Measurements from ENCODE around the gene MAPRE2. TPM values are rescaled to one million over a fixed set of nuclear protein-coding genes. Genes with fewer than 3 reads are reported as not detected.

The MAPRE2 gene
- total RNA-seq, 1 experiment from 2014 or later = 2.8 TPM

GRCh38 chr18:35137632-35138031, 96.4 kb downstream of the MAPRE2 start:
- H3K79me2 ChIP-seq (ENCODE audit: low read length) = no peaks in the 10 kb centered on the region
- no peak for TF ChIP-seq EZH2phosphoT487 (IDR thresholded peaks at IDR 0.05; ENCODE audit: borderline replicate concordance, low read length)
- no peak for TF ChIP-seq CTCF (conservative IDR thresholded peaks at IDR 0.05; ENCODE audit: low read depth, low read length)
- TF ChIP-seq EZH2 (IDR thresholded peaks at IDR 0.05; ENCODE audit: low read length, unreplicated experiment) = no peak
- H3K27me3 ChIP-seq (ENCODE audit: low read length) = no peaks in the 10 kb centered on the region
- no peaks in the 10 kb centered on the region for H3F3A ChIP-seq (ENCODE audit: low read length, unreplicated experiment)
- intact Hi-C loops (cut with micrococcal nuclease) = no loop called here
- ChIA-PET CTCF (no interaction called here), POLR2A (ENCODE audit: unreplicated experiment) (no interaction called here)
- no peak for ATAC-seq
- H3K9me3 ChIP-seq (ENCODE audit: low read length) = no peaks in the 10 kb centered on the region
- H3K9ac ChIP-seq (ENCODE audit: low read length) = no peak overlapping the region
- no peaks in the 10 kb centered on the region for H3K9me2 ChIP-seq (replicated peaks; ENCODE audit: low read length)
- H2AFZ ChIP-seq (ENCODE audit: low read length) = no peak overlapping the region
- H3K4me2 ChIP-seq (ENCODE audit: low read length) = no peak overlapping the region
- DNase-seq = no peak
- BruUV-seq (replicated peaks) = no TSS peak
- no peak overlapping the region for H3K27ac ChIP-seq (ENCODE audit: low read length)
- no peaks in the 10 kb centered on the region for H4K20me1 ChIP-seq (ENCODE audit: low read length)
- no peak overlapping the region for H3K4me3 ChIP-seq (ENCODE audit: low read length)
- H3K4me1 ChIP-seq (ENCODE audit: insufficient read depth, low read length) = no peaks in the 10 kb centered on the region
- H3K36me3 ChIP-seq (ENCODE audit: low read depth, low read length) = no peaks in the 10 kb centered on the region

GRCh38 chr18:35138773-35139172, 97.6 kb downstream of the MAPRE2 start:
- no peak overlapping the region for H3K27ac ChIP-seq (ENCODE audit: low read length)
- POLR2A ChIA-PET (ENCODE audit: unreplicated experiment) = no interaction called here
- no peak overlapping the region for H3K4me3 ChIP-seq (ENCODE audit: low read length)
- H3K4me1 ChIP-seq (ENCODE audit: insufficient read depth, low read length) = no peaks in the 10 kb centered on the region
- intact Hi-C loops (cut with micrococcal nuclease) = no loop called here
- no TSS peak for BruUV-seq (replicated peaks)
- CTCF ChIA-PET = no interaction called here
- DNase-seq (no peak), ATAC-seq (no peak)
- no peak overlapping the region for H3K4me2 ChIP-seq (ENCODE audit: low read length)
- TF ChIP-seq EZH2 (IDR thresholded peaks at IDR 0.05; ENCODE audit: low read length, unreplicated experiment) (no peak), EZH2phosphoT487 (IDR thresholded peaks at IDR 0.05; ENCODE audit: borderline replicate concordance, low read length) (no peak), CTCF (conservative IDR thresholded peaks at IDR 0.05; ENCODE audit: low read depth, low read length) (no peak)
- H3K9me2 ChIP-seq (replicated peaks; ENCODE audit: low read length) = no peaks in the 10 kb centered on the region
- no peaks in the 10 kb centered on the region for H3K79me2 ChIP-seq (ENCODE audit: low read length)
- H3K9ac ChIP-seq (ENCODE audit: low read length) = no peak overlapping the region
- H3F3A ChIP-seq (ENCODE audit: low read length, unreplicated experiment) = no peaks in the 10 kb centered on the region
- H2AFZ ChIP-seq (ENCODE audit: low read length) = no peak overlapping the region
- no peaks in the 10 kb centered on the region for H4K20me1 ChIP-seq (ENCODE audit: low read length)
- H3K27me3 ChIP-seq (ENCODE audit: low read length) = no peaks in the 10 kb centered on the region
- H3K36me3 ChIP-seq (ENCODE audit: low read depth, low read length) = no peaks in the 10 kb centered on the region
- no peaks in the 10 kb centered on the region for H3K9me3 ChIP-seq (ENCODE audit: low read length)

GRCh38 chr18:35139517-35139916, 98.3 kb downstream of the MAPRE2 start:
- ChIA-PET CTCF (no interaction called here), POLR2A (ENCODE audit: unreplicated experiment) (no interaction called here)
- Histone ChIP-seq H3K27ac (ENCODE audit: low read length) (no peak overlapping the region), H3K27me3 (ENCODE audit: low read length) (no peaks in the 10 kb centered on the region), H2AFZ (ENCODE audit: low read length) (no peak overlapping the region), H3K36me3 (ENCODE audit: low read depth, low read length) (no peaks in the 10 kb centered on the region), H3K4me1 (ENCODE audit: insufficient read depth, low read length) (no peaks in the 10 kb centered on the region), H3F3A (ENCODE audit: low read length, unreplicated experiment) (no peaks in the 10 kb centered on the region), H3K9me3 (ENCODE audit: low read length) (no peaks in the 10 kb centered on the region), H4K20me1 (ENCODE audit: low read length) (no peaks in the 10 kb centered on the region), H3K9me2 (replicated peaks; ENCODE audit: low read length) (no peaks in the 10 kb centered on the region), H3K79me2 (ENCODE audit: low read length) (no peaks in the 10 kb centered on the region), H3K9ac (ENCODE audit: low read length) (no peak overlapping the region), H3K4me2 (ENCODE audit: low read length) (no peak overlapping the region), H3K4me3 (ENCODE audit: low read length) (no peak overlapping the region)
- BruUV-seq (replicated peaks) = no TSS peak
- TF ChIP-seq CTCF (conservative IDR thresholded peaks at IDR 0.05; ENCODE audit: low read depth, low read length) (no peak), EZH2 (IDR thresholded peaks at IDR 0.05; ENCODE audit: low read length, unreplicated experiment) (no peak), EZH2phosphoT487 (IDR thresholded peaks at IDR 0.05; ENCODE audit: borderline replicate concordance, low read length) (no peak)
- DNase-seq (no peak), ATAC-seq (no peak)
- intact Hi-C loops (cut with micrococcal nuclease) = no loop called here
